ENCODE results near the gene AATF. TPM values are rescaled to one million over a fixed set of nuclear protein-coding genes. Genes with fewer than 3 reads are reported as not detected.

AATF gene
- total RNA-seq, 1 experiment from 2014 or later: 54.8 TPM

- DNase-seq (ENCODE audit: extremely low read depth, low read depth): no peak
Observed at GRCh38 chr17:36929851-36930582, 18.7 kb upstream of the AATF start.

GRCh38 chr17:36930583-36930900, 18.2 kb upstream of the AATF start:
- no peak for DNase-seq (ENCODE audit: extremely low read depth, low read depth)

GRCh38 chr17:36931096-36931696, 17.6 kb upstream of the AATF start:
- DNase-seq (ENCODE audit: extremely low read depth, low read depth): no peak

- DNase-seq (ENCODE audit: extremely low read depth, low read depth): no peak
Observed at GRCh38 chr17:36931697-36932382, 16.9 kb upstream of the AATF start.

- no peak for DNase-seq (ENCODE audit: extremely low read depth, low read depth)
Observed at GRCh38 chr17:36932383-36932693, 16.4 kb upstream of the AATF start.

- DNase-seq (ENCODE audit: extremely low read depth, low read depth): no peak
Observed at GRCh38 chr17:36932694-36933511, 15.9 kb upstream of the AATF start.

GRCh38 chr17:36933512-36934143, 15.1 kb upstream of the AATF start:
- no peak for DNase-seq (ENCODE audit: extremely low read depth, low read depth)

- DNase-seq (ENCODE audit: extremely low read depth, low read depth): no peak
Observed at GRCh38 chr17:36934144-36934691, 14.5 kb upstream of the AATF start.

- no peak for DNase-seq (ENCODE audit: extremely low read depth, low read depth)
Observed at GRCh38 chr17:36934692-36935630, 13.8 kb upstream of the AATF start.

- no peak for DNase-seq (ENCODE audit: extremely low read depth, low read depth)
Observed at GRCh38 chr17:36935671-36936454, 12.9 kb upstream of the AATF start.

GRCh38 chr17:36936455-36937000, 12.2 kb upstream of the AATF start:
- no peak for DNase-seq (ENCODE audit: extremely low read depth, low read depth)

GRCh38 chr17:36937001-36937958, 11.5 kb upstream of the AATF start, which contains the start of gene LHX1:
Gene LHX1 (plus strand): TSS chr17:36937475. CDS start chr17:36938198, 723 bp downstream.
- no peak for DNase-seq (ENCODE audit: extremely low read depth, low read depth)

GRCh38 chr17:36937959-36938565, 10.7 kb upstream of the AATF start:
- DNase-seq (ENCODE audit: extremely low read depth, low read depth): no peak

GRCh38 chr17:36938566-36939051, 10.1 kb upstream of the AATF start:
- DNase-seq (ENCODE audit: extremely low read depth, low read depth): no peak

- no peak for DNase-seq (ENCODE audit: extremely low read depth, low read depth)
Observed at GRCh38 chr17:36939052-36939801, 9.5 kb upstream of the AATF start.

- DNase-seq (ENCODE audit: extremely low read depth, low read depth): no peak
Observed at GRCh38 chr17:36939802-36940312, 8.9 kb upstream of the AATF start.
